ENCODE data around the gene BLOC1S3. TPM values are rescaled to one million over a fixed set of nuclear protein-coding genes. Genes with fewer than 3 reads are reported as not detected.

BLOC1S3 gene
- total RNA-seq, 1 experiment from 2014 or later, result 11.5 TPM

GRCh38 chr19:45218426-45218825 is 39.8 kb downstream of the BLOC1S3 start:
- Histone ChIP-seq H3K79me2 (ENCODE audit: low read depth) (no peaks in the 10 kb centered on the region), H3K27ac (no peak overlapping the region), H2AFZ (no peak overlapping the region), H3K36me3 (ENCODE audit: low read depth) (no peaks in the 10 kb centered on the region), H3K4me1 (replicated peaks; ENCODE audit: insufficient read depth) (no peaks in the 10 kb centered on the region), H3K9me3 (ENCODE audit: insufficient read depth, low read depth) (no peaks in the 10 kb centered on the region), H3K4me3 (no peak overlapping the region), H3K4me2 (no peak overlapping the region), H3K9me2 (ENCODE audit: insufficient read depth) (no peaks in the 10 kb centered on the region), H3K27me3 (ENCODE audit: insufficient read depth, low read depth) (peaks cover 17% of the 10 kb centered on the region), H4K20me1 (ENCODE audit: insufficient read depth) (no peaks in the 10 kb centered on the region), H3F3A (ENCODE audit: insufficient read depth, low read depth) (peaks cover 7% of the 10 kb centered on the region; the same call in 1 of the 2 replicates)
- intact Hi-C loops (cut with micrococcal nuclease; ENCODE audit: unreplicated experiment), result no loop called here
- ChIA-PET POLR2A (ENCODE audit: unreplicated experiment) (no interaction called here), CTCF (interaction anchor here (0.5 kb wide), 1 partner anchor 9 kb away, joined by 7 read pairs; no protein-coding TSS in a partner anchor)
- TF ChIP-seq CTCF (conservative IDR thresholded peaks at IDR 0.05) (no peak), EZH2 (IDR thresholded peaks at IDR 0.05; ENCODE audit: low read depth) (no peak)
- BruUV-seq (replicated peaks), result no TSS peak
- DNase-seq, result no peak

GRCh38 chr19:45218911-45219743 is 40.5 kb downstream of the BLOC1S3 start:
- Histone ChIP-seq H3K9me2 (ENCODE audit: insufficient read depth) (no peaks in the 10 kb centered on the region), H3K4me3 (no peak overlapping the region), H3K9me3 (ENCODE audit: insufficient read depth, low read depth) (no peaks in the 10 kb centered on the region), H3K4me1 (replicated peaks; ENCODE audit: insufficient read depth) (no peaks in the 10 kb centered on the region), H2AFZ (no peak overlapping the region), H3K79me2 (ENCODE audit: low read depth) (no peaks in the 10 kb centered on the region), H3K27me3 (ENCODE audit: insufficient read depth, low read depth) (peaks cover 24% of the 10 kb centered on the region), H4K20me1 (ENCODE audit: insufficient read depth) (no peaks in the 10 kb centered on the region), H3K4me2 (no peak overlapping the region), H3K36me3 (ENCODE audit: low read depth) (no peaks in the 10 kb centered on the region), H3F3A (ENCODE audit: insufficient read depth, low read depth) (peaks cover 7% of the 10 kb centered on the region; the same call in 1 of the 2 replicates), H3K27ac (no peak overlapping the region)
- TF ChIP-seq CTCF (conservative IDR thresholded peaks at IDR 0.05) (no peak), EZH2 (IDR thresholded peaks at IDR 0.05; ENCODE audit: low read depth) (no peak)
- BruUV-seq (replicated peaks), result no TSS peak
- ChIA-PET CTCF (interaction anchor here (0.5 kb wide), 1 partner anchor 8 kb away, joined by 7 read pairs; no protein-coding TSS in a partner anchor), POLR2A (ENCODE audit: unreplicated experiment) (no interaction called here)
- intact Hi-C loops (cut with micrococcal nuclease; ENCODE audit: unreplicated experiment), result no loop called here
- DNase-seq, result no peak

- Histone ChIP-seq H3K4me3 (no peak overlapping the region), H4K20me1 (ENCODE audit: insufficient read depth) (no peaks in the 10 kb centered on the region), H3K4me2 (no peak overlapping the region), H3K36me3 (ENCODE audit: low read depth) (no peaks in the 10 kb centered on the region), H3K27me3 (ENCODE audit: insufficient read depth, low read depth) (peaks cover 43% of the 10 kb centered on the region), H3K4me1 (replicated peaks; ENCODE audit: insufficient read depth) (no peaks in the 10 kb centered on the region), H3K9me2 (ENCODE audit: insufficient read depth) (no peaks in the 10 kb centered on the region), H3K27ac (no peak overlapping the region), H3K79me2 (ENCODE audit: low read depth) (no peaks in the 10 kb centered on the region), H3K9me3 (ENCODE audit: insufficient read depth, low read depth) (no peaks in the 10 kb centered on the region), H3F3A (ENCODE audit: insufficient read depth, low read depth) (no peaks in the 10 kb centered on the region), H2AFZ (no peak overlapping the region)
- no peak for TF ChIP-seq EZH2 (IDR thresholded peaks at IDR 0.05; ENCODE audit: low read depth)
- no peak for TF ChIP-seq CTCF (conservative IDR thresholded peaks at IDR 0.05)
- ChIA-PET CTCF (interaction anchor here (0.6 kb wide), 1 partner anchor 140 kb away, joined by 3 read pairs; no protein-coding TSS in a partner anchor), POLR2A (ENCODE audit: unreplicated experiment) (interaction anchor here (0.7 kb wide), 1 partner anchor 1781 kb away, joined by 4 read pairs; no protein-coding TSS in a partner anchor)
- no TSS peak for BruUV-seq (replicated peaks)
- no peak for DNase-seq
- intact Hi-C loops (cut with micrococcal nuclease; ENCODE audit: unreplicated experiment), result no loop called here
Observed at GRCh38 chr19:45222724-45223123, 44.1 kb downstream of the BLOC1S3 start.
